ENCODE results near the gene KDM2B.

KDM2B gene

DNA sequence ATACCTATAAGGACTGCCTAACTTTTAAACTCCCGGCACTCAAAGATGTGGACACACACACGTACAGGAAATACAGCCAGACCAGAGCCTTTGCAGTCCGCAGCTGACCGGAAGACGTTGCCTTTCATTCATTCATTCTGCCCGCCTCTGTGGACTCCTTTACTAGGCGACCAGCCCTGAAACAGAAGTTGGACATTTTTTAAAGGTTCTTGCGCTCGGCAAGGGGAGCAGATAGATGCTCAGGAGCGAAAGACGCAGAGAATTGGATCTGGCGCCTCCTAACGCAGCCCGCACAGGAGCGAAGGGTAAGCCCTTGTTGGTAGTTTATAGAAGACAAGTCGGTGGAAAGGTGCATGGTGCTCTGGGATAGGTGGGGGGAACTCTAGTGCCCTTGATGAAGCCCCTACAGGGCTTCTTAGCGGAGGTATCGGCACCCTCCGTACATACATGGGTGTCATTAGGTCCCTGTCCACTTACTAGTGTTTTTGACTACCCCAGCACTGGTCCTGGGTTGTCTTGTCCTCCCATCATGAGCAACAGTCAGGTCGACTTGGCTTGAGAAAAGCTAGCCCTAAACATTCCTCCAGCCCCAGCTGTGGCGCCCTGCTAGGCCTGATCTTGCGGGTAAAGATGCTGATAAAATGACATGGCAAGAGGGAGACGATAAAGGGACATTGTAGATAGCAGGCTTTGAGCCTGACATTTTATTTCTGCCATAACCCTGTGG lies at the start of gene KDM2B:
Gene KDM2B, minus strand, starts transcription at position 65 of the 727 bp plus-strand sequence. CDS start 112 bp downstream, outside the sequence.
- DNase-seq (ENCODE audit: low read depth, low spot score): no peak

DNA sequence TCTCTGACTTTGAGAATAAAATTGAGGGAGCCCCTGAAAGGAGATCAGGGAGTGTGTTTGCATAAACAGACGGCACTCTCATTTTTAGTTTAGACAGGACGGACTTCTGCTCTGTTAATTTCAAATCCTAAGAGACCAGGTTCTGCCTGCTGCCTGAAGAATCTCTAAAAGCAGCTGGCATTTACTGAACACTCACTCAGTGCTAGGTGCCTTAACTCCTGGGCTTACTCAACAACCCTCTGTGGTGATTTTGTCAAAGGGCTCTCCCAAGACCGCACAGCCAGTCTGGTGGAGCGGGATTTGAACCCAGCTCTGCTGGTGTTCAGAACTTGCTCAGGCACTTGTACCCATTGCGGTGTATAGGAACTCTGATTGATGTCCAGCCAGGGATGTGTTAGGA lies 47.7 kb upstream of the KDM2B start:
- DNase-seq (ENCODE audit: low read depth, low spot score): no peak

DNA sequence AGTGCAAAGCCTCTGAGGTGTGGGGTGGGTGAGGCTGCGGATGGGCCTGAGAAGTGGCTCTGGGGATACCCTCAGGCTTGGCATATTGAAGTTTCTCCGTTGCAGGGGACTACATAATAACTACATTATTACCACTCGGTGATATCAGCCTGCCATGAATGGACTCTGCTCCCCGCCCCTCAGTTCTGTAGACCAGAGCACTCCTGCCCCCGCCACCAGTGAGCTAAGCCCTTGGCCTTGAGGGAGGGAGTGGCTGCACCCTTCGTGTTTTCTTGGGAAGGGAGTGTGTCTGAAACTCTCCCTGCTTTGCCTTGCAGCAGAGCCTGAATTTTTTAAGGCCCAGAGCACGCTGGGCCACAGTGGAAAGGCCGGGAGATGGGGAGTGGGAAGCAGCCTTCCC lies 47.2 kb upstream of the KDM2B start:
- DNase-seq (ENCODE audit: low read depth, low spot score): no peak

DNA sequence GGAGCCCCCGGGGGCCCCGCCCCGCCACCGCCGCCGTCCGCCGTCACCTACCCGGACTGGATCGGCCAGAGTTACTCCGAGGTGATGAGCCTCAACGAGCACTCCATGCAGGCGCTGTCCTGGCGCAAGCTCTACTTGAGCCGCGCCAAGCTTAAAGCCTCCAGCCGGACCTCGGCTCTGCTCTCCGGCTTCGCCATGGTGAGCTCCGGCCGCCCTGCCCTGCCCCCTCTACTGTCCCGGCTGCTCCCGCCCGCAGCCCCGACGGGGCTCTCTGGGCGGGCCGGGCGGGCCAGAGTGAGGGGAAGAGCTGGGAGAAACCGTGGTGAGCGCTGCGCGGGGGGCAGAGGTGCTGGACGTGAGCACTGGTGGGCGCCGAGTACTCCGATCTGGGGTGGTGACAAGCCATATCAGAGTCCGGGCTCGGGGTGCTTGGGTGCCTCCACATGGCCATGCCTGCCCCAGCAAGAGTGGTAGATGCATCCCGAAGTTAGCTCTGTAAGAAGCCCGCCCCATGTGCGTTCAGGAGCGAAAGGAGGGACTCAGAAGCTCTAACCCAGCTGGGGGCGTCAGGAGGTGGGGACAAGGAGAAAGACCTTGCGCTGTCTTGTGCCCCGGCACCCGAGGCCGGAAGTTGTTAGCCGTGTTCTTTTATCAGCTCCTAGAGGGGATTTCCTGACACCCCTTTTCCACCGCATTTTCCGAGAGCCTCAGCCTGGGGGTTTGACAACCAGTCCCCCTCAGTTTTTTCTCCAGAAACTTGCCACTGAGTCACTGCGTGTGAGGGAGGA lies 46.2 kb upstream of the KDM2B start:
- DNase-seq (ENCODE audit: low read depth, low spot score): no peak

DNA sequence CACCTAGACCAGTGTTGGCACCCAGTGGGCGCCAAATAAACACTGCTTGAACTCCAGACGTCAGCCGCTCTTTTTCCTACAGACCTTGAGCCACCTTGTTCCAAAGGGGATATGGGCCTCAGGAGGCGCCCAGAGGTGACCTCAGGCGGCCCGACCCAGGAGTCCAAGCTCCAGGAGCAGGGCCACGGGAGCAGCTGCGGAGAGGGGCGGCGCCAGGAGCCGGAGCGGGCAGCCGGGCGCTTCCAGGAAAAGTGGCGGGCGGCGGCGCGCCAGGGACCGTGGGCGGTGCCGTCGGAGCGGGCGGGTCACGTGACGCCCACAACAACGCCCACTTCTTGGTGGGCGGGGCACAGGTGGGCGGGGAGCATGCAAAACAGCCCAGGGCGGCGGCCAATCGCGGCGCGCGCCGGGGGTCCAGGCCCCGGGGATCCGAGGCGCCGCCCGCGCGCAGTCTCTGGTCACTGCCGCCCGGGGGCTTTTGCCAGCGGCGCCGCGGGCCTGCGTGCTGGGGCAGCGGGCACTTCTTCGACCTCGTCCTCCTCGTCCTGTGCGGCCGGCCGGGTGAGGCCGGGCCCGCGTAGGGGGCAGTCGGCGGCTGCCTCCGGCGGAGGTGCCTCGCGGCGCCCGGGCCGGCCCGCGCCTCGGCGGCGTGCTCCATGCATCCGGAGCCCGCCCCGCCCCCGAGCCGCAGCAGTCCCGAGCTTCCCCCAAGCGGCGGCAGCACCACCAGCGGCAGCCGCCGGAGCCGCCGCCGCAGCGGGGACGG lies 45.4 kb upstream of the KDM2B start, which contains the start of gene ORAI1:
Gene ORAI1, plus strand, starts transcription at position 444 of the 766 bp plus-strand sequence.
- peak; percentile 59 for DNase-seq (ENCODE audit: low read depth, low spot score)

DNA sequence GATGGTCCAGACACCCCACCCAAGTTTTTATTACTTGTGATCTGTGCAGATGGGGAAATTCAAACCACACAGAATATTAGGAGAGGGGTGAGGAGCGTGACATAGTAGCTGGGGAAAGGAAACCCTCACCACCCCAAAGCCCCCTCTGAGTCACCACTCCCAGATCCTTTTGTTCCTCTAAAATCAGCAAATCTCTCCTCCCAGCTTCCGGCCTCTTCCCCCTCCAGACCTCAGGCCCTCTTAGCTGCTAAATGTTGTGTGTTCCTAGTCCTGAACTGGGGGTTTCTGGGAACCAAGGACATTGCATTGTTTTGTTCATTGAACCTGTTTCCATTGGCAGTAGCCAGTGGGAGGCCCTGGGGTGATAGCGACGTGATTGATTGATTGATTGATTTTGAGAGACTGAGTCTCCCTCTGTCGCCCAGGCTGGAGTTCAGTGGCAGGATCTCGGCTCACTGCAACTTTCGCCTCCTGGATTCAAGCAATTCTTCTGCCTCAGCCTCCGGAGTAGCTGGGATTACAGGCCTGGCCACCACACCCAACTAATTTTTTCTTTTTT lies 39.6 kb upstream of the KDM2B start:
- DNase-seq (ENCODE audit: low read depth, low spot score): no peak

DNA sequence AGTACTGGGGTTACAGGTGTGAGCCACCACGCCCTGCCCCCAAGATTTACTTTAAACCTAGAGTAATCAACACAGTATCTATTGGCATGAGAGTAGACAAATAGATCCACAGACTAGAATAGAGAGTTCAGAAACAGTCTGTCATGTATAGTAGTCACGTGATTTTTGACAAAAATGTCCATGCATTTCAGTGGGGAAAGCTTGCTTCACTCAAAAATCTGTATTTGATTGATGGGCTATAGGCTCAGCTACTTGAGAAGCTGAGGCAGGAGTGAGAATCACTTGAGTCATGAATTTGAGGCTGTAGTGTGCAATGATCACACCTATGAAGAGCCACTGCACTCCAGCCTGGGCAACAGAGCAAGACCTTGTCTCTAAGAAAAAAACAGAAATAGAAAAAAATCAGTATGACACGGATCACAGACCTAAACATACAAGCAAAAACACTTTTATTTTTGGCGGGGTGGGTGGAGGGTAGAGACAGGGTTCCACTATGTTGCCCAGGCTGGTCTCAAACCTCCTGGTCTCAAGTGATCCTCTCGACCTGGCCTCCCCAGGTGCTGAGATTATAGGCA lies 37.9 kb upstream of the KDM2B start:
- DNase-seq (ENCODE audit: low read depth, low spot score): no peak

DNA sequence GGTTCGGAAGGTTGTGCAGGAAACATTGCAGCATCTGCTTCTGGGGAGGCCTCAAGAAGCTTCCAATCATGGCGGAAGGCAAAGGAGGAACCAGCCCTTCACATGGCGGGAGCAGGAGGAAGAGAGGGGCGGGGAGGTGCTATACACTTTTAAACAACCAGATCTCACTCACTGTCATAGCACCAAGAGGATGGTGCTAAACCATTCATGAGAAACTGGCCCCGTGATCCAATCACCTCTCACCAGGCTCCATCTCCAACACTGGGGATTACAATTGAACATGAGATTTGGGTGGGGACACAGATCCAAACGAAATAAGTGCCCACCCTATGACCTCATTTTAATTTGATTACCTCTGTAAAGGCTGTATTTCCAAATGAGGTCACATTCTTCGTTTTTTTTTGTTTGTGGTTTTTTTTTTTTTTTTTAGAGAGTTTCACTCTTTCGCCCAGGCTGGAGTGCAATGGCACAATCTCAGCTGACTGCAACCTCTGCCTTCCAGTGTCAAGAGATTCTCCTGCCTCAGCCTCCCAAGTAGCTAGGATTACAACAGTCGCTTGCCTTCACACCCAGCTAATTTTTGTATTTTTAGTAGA lies 34.1 kb upstream of the KDM2B start:
- DNase-seq (ENCODE audit: low read depth, low spot score): no peak

DNA sequence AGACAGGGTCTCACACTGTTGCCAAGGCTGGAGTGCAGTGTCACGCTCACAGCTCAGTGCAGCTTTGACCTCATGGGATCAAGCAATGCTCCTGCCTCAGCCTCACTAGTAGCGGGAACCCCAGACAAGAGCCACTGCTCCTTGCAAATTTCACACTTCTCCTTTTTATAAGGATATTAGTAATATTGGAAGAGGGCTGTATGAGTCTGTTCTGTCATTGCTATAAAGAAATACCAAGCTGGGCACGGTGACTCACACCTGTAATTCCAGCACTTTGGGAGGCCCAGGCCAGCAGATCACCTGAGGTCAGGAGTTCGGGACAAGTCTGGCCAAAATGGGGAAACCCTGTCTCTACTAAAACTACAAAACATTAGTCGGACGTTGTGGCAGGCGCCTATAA lies 32.6 kb upstream of the KDM2B start:
- no peak for DNase-seq (ENCODE audit: low read depth, low spot score)

DNA sequence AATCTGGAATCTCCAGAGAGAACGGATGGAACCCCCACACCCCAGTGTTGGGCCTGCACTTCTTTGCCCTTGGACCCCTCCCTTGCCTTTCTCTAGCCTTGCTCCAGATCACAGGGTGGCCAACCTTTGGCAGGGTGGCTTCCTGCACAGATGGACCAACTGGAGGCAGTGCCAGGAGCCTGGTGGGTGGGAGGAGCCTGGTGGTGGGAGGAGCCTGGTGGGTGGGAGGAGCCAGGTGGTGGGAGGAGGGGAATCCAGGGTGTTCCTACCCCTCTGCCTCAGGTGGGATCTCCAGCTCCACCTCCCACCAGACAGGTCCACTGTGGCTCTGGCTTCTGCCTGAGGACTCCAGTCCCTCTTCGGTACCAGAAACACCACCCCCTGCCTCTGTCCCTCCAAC lies 30.5 kb upstream of the KDM2B start:
- no peak for DNase-seq (ENCODE audit: low read depth, low spot score)

DNA sequence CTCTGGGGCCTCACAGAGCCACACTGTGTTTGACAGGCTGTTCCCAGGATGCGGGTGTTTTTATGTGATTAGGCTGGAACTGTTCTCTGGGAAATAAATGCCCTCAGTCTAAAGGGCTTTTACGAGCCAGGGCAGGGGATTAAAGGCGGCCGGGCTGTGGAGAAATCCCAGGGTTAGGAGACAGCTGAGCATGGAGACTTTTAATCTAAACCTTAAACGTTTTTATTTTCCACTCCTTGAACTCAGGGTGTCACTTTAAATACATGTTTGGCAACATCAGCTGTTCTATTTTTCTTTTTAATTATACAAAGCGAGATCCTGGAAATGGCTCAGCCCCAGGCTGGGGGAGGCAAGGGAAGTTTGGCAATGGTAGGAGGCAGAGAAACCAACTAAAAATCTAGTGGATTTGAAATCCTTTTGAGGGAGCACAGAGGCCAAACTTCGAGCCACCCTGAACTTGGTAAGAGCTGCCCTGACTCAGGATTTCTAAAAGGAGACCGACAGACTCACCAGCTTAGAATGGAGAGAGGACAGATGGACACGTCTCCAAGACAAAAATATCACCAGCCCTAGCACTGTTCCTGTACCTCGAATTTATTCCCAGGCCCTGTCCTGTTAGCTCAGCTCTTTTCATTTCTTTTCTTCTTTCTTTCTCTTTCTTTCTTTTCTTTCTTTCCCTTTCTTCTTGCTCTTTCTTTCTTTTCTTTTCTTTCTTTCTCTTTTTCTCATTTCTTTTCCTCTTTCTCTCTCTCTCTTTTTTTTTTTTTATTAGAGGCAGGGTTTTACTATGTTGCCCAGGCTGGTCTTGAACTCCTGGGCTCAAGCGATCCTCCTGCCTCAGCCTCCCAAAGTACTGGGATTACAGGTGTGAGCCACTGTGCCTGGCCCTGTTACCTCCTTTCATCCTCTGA lies 29.7 kb upstream of the KDM2B start:
- DNase-seq (ENCODE audit: low read depth, low spot score): no peak

DNA sequence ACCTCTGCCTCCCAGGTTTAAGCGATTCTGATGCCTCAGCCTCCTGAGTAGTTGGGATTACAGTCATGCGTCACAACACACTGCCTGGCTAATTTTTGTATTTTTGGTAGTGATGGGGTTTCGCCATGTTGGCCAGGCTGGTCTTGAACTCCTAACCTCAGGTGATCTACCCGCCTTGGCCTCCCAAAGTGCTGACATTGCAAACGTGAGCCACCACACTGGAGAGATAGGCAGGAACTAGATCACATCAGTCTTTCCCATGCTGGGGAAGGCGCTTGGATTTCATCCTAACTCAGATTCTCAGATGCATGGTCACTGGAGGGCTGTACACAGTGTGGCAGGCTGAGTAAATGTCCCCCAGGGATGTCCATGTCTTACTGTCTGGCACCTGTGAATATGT lies 27.5 kb upstream of the KDM2B start:
- DNase-seq (ENCODE audit: low read depth, low spot score): no peak

DNA sequence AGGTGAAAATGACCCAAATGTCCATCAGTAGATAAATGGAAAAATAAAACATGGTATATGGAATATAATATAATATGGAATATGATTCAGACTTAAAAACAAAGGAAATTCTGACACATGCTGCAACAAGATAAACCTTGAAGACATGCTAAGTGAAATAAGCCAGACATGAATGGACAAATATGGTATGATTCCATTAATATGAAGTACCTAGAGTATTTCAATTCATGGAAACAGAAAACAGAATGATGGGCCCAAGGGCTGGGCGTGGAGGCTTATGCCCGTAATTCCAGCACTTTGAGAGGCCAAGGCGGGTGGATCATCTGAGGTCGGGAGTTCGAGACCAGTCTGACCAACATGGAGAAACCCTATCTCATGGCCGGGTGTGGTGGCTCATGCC lies 22.8 kb upstream of the KDM2B start:
- DNase-seq (ENCODE audit: low read depth, low spot score): no peak

DNA sequence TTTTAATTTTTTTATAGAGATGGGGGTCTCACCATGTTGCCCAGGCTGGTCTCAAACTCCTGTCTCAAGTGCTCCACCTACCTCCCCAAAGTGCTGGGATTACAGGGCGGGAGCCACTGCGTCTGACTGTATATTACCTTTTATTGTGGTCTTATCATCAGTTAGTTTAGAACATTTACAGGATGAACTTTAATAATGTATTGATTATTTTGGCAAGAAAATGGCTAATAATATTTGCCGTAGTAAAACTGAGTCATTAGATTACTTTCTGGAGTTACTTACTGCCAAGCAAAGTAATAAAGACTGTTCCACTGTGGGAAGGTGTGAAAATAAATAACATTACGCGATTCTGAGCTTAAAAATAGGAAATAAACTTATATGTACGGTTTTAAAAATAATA lies 21.9 kb upstream of the KDM2B start:
- DNase-seq (ENCODE audit: low read depth, low spot score): no peak

DNA sequence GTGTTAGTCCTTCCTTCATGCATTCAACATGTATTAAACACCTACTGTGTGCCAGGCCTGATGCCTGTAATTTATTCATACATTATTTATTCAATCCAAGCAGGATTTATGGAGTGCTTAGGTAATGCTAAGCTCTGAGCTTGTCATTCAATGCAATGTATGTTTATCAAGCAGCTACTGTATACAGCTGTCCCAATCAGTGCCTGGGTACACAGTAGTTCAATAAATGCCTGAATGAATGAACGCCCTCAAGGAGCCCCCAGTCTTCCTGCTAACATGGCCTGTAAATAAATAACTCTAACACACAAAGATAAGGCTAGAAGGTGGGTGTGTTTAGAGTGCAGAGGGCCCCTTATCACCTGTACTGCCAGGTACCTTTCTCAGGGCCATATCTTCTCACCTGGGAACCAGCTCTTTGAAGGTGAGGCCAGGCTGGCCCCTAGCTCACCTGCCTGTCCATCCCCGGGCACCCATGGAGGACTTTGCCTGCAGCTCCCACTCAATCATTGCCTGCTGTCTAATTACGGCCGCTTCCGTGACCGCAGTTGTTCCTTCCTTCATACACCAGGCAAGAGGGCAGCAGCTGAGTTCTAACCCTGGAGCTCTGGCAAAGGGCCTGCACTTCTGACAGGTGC lies 20.0 kb upstream of the KDM2B start:
- DNase-seq (ENCODE audit: low read depth, low spot score): no peak

DNA sequence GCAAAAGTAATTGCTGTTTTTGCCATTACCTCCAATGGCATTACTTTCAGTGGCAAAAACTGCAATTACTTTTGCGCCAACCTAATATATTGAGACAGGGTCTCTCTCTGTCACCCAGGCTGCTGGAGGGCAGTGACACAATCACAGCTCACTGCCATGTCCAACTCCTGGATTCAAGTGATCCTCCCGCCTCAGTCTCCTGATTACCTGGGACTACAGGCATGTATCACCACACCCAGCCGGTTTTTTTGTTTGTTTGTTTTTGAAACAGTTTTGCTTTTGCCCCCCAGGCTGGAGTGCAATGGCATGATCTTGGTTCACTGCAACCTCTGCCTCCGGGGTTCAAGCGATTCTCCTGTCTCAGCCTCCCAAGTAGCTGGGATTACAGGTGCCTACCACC lies 15.7 kb upstream of the KDM2B start:
- DNase-seq (ENCODE audit: low read depth, low spot score): no peak

DNA sequence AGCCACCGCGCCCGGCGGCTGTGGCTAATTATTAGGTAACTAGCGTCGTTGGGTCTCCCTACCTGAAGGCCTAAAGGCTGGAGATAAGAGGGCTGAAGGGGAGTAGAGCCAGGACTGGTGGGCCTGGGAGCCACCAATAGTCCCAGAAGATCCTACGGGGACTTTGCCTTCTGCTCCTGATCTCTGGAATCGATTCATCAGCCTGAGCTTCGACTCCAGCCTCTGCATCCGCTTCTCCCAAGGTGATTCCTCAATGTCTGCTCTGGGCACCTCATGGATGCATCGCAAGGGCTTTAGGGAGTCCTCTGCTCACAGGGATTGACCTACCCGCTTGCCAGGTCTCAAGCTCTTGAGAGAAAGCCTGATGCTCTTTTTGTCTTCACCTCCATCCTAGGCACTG lies 14.7 kb upstream of the KDM2B start:
- no peak for DNase-seq (ENCODE audit: low read depth, low spot score)

DNA sequence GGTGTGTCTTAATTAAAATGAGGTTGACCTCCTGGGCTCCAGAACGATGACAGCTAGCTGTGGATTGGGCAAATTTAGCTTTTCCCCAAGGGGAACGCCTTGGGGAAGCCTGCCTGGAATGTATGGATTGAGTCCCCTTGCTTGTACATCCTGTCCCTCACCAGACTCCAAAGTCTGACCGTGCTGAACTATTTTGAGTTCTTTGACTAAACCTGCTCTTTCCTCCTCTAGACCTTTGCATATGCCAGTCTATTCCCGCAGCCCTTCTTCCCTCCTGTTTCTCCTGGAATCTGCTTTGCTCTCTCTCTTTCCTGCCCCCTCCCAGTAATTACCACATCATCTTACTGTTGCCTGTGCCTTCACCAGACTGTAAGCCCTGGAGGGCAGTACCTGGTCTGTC lies 11.5 kb upstream of the KDM2B start:
- no peak for DNase-seq (ENCODE audit: low read depth, low spot score)

DNA sequence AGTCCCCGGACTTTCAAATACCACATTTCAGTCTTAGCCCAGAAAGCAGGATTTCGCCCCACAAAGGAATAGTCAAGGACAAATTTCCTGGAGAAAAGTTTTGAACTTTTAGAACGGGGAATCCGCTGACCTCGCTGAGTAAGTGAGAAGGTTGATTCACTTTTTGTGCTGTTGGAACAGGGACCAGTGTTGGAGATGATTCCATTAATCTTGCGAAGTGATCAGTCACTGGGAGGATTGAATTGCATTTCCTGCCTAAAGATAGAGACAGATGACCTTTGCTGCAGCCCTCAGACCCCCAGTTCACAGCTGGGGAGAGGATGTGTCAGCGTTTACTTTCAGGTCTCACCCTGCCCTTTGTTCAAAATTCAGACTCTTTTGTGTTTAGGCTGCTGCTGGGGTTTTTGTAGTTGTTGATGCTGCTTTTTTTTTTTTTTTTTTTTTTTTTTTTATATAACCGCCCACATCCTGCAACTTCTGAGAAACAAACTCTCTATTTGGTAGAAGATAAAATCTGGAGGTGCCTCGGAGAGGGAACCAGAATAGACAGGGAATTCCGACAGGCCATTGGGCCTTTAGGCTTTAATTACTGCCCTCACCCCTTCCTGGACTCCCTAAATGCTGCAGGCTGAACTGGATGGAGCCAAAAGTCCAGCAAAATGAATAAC lies 9.8 kb upstream of the KDM2B start:
- DNase-seq (ENCODE audit: low read depth, low spot score): no peak
